Spinal cord (tissue), 10 donors: ENCODE data around the gene PCNA. TPM values are rescaled to one million over a fixed set of nuclear protein-coding genes. Genes with fewer than 3 reads are reported as not detected.
A peak's percentile ranks its signal among the peaks of the same experiment; 100 is the strongest.
"Not testable (repeated sequence)": the region's sequence is repeated elsewhere in the genome, so short reads cannot be mapped to it uniquely, and the experiment has no call there.

ENCODE experiments used
- DNase-seq, 6 donors: peaks; one replicate each; pipeline versions ENCODE4 v3.0.0 to v3.0.0-alpha.2; 2013 to 2015; ENCODE audit warnings: low spot score in 6 of 6, low read depth in 4 of 6
- H3K27ac ChIP-seq: one replicate; pipeline ENCODE4 v1.5.1; 2013; ENCODE audit warnings: low read depth, low read length, control low read depth
- H3K27me3 ChIP-seq: one replicate; pipeline ENCODE4 v1.6.1; 2013; ENCODE audit warnings: low read length; ENCODE audit not compliant: control insufficient read depth, insufficient read depth
- H3K36me3 ChIP-seq: one replicate; pipeline ENCODE4 v1.6.1; 2013; ENCODE audit warnings: low read length; ENCODE audit not compliant: control insufficient read depth, insufficient read depth
- H3K4me1 ChIP-seq: one replicate; pipeline ENCODE4 v1.6.1; 2013; ENCODE audit warnings: low read length; ENCODE audit not compliant: control insufficient read depth, insufficient read depth
- H3K4me3 ChIP-seq: one replicate; pipeline ENCODE4 v1.5.1; 2013; ENCODE audit warnings: low read depth, low read length, control low read depth
- H3K9me3 ChIP-seq: one replicate; pipeline ENCODE4 v1.6.1; 2013; ENCODE audit warnings: low read length; ENCODE audit not compliant: control insufficient read depth, insufficient read depth
- WGBS: methylation state at CpG from one replicate; pipeline ENCODE4 v1.1.5; 2013; ENCODE audit warnings: missing lambda C conversion rate; ENCODE audit not compliant: insufficient coverage; 5-methylcytosine and 5-hydroxymethylcytosine counted together
- polyA plus RNA-seq, 2 donors: library from polyadenylated mRNA; unstranded; fragments of 120-200 nt; gene quantifications; one replicate each; pipeline ENCODE4 v1.2.1, GENCODE V29; 2013; ENCODE audit not compliant: insufficient read length in 2 of 2
- total RNA-seq, 2 donors: library from RNA; depleted of rRNA in 1 of 2; stranded (reverse); fragments of 120-200 nt in 1 of 2; fragments of >200 nt in 1 of 2; gene quantifications; one replicate each; pipeline versions ENCODE4 v1.2.3 to v1.2.4, GENCODE V29; 2013 to 2014
- donor health status: healthy.

The PCNA gene
- total and polyA plus RNA-seq, 4 donors: 60.4 to 102 (median 85.0) TPM

DNA sequence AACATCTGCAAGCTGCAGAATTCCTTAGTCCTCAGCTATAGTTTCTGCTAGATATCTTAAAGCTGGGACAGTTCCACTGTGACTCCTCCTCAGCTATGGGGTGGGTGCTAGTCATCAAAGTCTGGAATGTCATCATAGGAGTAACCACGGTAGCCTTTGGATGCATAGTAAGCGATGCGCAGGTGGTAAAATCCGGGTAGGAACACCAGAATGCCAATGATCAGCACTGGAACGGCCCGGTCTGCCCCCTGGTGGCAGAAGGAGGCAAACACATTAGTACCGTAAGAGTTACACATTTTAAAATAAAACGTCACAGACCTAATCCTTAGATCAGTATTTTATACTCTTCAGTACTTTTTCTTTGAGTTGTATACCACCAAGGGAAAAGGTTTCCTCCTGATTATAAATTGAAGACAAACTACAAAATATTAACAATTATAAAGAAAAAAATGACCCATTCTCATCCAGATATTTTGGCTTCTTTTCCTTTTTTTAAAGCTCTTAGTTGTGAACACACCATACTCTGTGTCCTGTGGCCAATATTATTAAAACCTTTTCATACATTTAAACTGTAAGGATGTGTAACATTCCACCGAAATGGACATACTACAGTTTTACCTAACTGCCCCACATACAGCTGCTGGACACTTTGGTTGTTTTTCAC, 18.9 kb downstream of the PCNA start:
- no peak overlapping the region for H3K4me3 ChIP-seq
- no peaks in the 10 kb centered on the region for H3K27me3 ChIP-seq
- H3K9me3 ChIP-seq: no peaks in the 10 kb centered on the region
- WGBS: 33% methylated on average over 4 of the region's 9 CpGs
- H3K4me1 ChIP-seq: no peaks in the 10 kb centered on the region
- peak; percentile 35 to 91 (median 59) for DNase-seq
- peaks cover 36% of the 10 kb centered on the region for H3K36me3 ChIP-seq
- no peak overlapping the region for H3K27ac ChIP-seq

- H3K9me3 ChIP-seq, H3K27ac ChIP-seq, H3K4me1 ChIP-seq, H3K4me3 ChIP-seq, H3K27me3 ChIP-seq, DNase-seq: not testable (repeated sequence)
- WGBS: no CpG with 5 or more reads among the region's 3 CpGs
- peaks cover 28% of the 10 kb centered on the region for H3K36me3 ChIP-seq
Measured at GRCh38 chr20:5099909-5100308, 19.8 kb downstream of the PCNA start.

DNA sequence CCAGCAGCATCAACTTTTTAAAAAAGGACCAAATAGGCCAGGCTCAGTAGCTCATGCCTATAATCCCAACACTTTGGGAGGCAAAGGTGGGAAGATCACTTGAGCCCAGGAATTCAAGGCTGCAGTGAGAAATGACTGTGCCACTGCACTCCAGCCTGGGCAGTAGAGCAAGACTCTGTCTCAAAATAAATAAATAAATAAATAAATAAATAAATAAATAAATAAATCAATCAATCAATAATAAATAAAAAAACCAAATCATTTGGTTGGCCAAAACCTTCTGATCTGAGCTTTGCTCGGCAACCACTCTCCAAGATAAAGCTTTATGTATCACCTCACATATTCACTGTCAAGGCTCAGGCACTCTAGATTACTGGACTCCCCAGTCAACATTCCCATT, 20.7 kb downstream of the PCNA start:
- H3K27me3 ChIP-seq, DNase-seq, H3K4me1 ChIP-seq, H3K9me3 ChIP-seq, H3K27ac ChIP-seq, H3K4me3 ChIP-seq: not testable (repeated sequence)
- H3K36me3 ChIP-seq: peaks cover 21% of the 10 kb centered on the region
- WGBS: 92% methylated on average over 1 of the region's 1 CpG

DNA sequence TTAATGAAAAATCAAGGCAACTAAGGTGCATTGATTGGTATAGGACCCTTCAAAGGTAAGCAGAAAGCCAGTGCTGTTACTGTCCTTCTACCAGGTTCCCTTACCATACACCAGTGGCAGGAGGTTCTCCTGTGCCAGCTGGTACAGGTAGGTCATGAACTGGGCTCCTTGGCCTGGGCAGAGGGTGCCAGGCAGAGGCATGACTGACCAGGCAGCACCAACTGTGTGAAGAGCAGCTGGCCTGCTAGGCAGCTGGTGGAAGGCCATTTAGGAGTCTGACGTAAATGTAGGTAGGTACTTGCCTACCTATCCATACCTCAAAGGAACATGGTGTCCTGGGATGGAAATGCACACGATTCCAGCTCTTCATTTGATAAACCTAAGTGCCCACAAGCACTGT, 23.3 kb downstream of the PCNA start:
- DNase-seq: no peak
- Histone ChIP-seq H3K4me1 (no peaks in the 10 kb centered on the region), H3K27me3 (no peaks in the 10 kb centered on the region), H3K4me3 (no peak overlapping the region), H3K27ac (no peak overlapping the region), H3K36me3 (peaks cover 21% of the 10 kb centered on the region), H3K9me3 (no peaks in the 10 kb centered on the region)
- WGBS: no CpG with 5 or more reads among the region's 2 CpGs

DNA sequence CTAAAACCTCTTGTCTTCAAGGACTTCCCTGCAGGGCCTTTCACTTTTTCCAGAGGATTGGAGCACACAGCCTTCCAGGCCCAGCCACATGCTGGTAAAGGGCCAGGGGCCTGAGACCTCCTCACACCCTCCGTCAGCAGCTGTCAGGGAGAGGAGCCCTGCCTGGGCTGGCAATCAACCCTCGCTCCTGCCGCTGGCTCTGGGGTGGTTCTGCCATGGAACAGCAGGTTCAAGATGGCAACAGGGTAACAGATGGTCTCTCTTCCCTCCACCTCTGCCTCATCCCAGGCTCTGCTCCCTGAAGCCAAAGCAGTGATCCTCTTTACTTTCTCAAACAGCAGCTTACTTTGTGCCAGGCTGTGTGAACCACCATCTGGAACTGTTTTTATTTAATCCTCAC, 23.8 kb downstream of the PCNA start:
- 95% methylated on average over 3 of the region's 3 CpGs for WGBS
- Histone ChIP-seq H3K27me3 (no peaks in the 10 kb centered on the region), H3K9me3 (no peaks in the 10 kb centered on the region), H3K27ac (no peak overlapping the region), H3K4me1 (no peaks in the 10 kb centered on the region), H3K4me3 (no peak overlapping the region), H3K36me3 (peaks cover 24% of the 10 kb centered on the region)
- no peak for DNase-seq

- Histone ChIP-seq H3K27ac (no peak overlapping the region), H3K4me3 (no peak overlapping the region), H3K9me3 (no peaks in the 10 kb centered on the region), H3K36me3 (peaks cover 24% of the 10 kb centered on the region), H3K4me1 (no peaks in the 10 kb centered on the region), H3K27me3 (no peaks in the 10 kb centered on the region)
- 97% methylated on average over 3 of the region's 3 CpGs for WGBS
- DNase-seq: no peak
Measured at GRCh38 chr20:5095454-5095853, 24.3 kb downstream of the PCNA start.

DNA sequence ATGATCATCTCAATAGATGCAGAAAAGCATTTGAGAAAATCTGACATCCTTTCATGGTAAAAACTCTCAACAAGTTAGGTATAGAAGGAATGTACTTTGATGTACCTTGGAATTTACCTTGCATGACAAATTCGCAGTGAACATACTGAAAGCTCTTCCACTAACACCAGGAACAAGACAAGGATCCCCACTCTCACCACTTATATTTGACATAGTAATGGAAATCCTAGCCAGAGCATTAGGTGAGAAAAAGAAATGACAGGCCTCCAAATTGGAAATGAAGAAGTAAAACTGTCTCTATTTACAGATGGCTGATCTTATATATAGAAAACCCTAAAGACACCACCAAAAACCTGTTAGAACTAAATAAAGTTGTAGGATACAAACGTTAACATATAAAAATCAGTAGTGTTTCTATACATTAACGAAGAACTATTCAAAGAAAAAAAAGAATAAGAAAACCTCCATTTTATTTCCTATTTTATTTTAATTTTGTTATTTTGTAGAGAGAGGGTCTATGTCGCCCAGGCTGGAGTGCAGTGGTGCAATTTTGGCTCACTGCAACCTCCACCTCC, 26.9 kb downstream of the PCNA start:
- Histone ChIP-seq H3K36me3 (peaks cover 16% of the 10 kb centered on the region), H3K27me3 (no peaks in the 10 kb centered on the region), H3K27ac (no peak overlapping the region), H3K4me1 (peaks cover 2% of the 10 kb centered on the region), H3K4me3 (no peak overlapping the region), H3K9me3 (no peaks in the 10 kb centered on the region)
- DNase-seq: no peak
- no CpG with 5 or more reads among the region's 4 CpGs for WGBS

DNA sequence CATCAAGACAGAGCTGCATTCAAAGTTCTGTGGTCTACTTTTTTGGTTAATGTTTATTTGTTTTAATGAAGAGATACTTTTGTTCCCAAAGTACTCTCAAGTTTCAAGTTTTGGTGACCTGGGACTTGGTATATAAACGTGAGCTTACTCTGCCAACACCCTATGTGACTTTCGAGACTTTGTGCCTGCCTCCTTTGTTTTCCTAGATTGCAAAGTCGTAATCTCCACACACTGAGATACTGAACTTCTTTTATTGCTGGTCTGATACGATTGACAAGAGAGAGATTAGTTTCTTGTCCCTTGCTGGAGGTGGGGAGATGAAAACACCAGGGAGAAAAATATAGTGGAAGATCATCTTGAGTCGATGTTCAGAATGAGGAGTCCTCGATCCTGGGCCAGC, 27.9 kb downstream of the PCNA start:
- H3K4me1 ChIP-seq: peaks cover 2% of the 10 kb centered on the region
- DNase-seq: no peak
- no peaks in the 10 kb centered on the region for H3K9me3 ChIP-seq
- H3K27ac ChIP-seq: no peak overlapping the region
- H3K27me3 ChIP-seq: no peaks in the 10 kb centered on the region
- no peak overlapping the region for H3K4me3 ChIP-seq
- 95% methylated on average over 2 of the region's 6 CpGs for WGBS
- peaks cover 13% of the 10 kb centered on the region for H3K36me3 ChIP-seq

DNA sequence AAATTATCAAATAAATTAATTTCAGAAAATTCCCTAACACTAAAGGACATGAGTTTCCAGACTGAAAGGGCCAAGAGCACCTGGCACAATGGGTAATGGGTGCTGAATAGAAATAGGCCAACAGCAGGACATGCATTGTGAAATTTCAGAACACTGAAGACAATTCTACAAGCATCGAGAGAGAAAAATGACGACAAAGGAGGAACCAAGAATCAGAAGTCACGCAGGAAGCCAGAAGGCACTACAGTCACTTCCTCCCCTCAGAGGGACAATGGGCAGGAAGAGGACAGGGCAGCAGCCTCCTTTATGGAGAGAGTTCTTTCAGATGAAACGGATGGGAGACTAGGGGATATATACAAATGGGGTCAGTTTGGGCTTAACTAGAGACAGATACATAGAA, 29.6 kb downstream of the PCNA start:
- Histone ChIP-seq H3K9me3 (no peaks in the 10 kb centered on the region), H3K4me1 (peaks cover 2% of the 10 kb centered on the region), H3K36me3 (peaks cover 8% of the 10 kb centered on the region), H3K4me3 (no peak overlapping the region), H3K27ac (no peak overlapping the region), H3K27me3 (no peaks in the 10 kb centered on the region)
- DNase-seq: no peak
- 75% methylated on average over 2 of the region's 4 CpGs for WGBS

DNA sequence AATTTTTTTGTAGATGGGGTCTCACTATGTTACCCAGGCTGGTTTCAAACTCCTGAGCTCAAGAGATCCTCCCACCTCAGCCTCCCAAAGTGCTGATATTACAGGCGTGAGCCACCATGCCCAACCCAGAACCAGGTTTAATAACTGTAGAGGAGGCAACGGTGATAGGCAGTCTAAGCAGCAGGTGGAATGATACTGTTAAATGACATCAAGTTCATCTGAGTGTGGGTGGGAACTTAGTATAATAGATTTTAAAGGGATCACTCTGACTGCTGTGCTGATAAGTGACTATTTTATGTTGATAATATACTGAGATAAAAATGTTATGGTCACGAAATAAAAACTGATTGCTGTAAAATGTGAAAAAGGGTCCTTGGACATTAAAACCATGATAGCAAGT, 31.1 kb downstream of the PCNA start:
- peaks cover 2% of the 10 kb centered on the region for H3K4me1 ChIP-seq
- H3K4me3 ChIP-seq: no peak overlapping the region
- no peaks in the 10 kb centered on the region for H3K27me3 ChIP-seq
- H3K9me3 ChIP-seq: no peaks in the 10 kb centered on the region
- 100% methylated on average over 2 of the region's 3 CpGs for WGBS
- no peak for DNase-seq
- H3K27ac ChIP-seq: no peak overlapping the region
- H3K36me3 ChIP-seq: peaks cover 8% of the 10 kb centered on the region
